Measurements from ENCODE around the gene CDH5.
"Not testable (repeated sequence)": the region's sequence is repeated elsewhere in the genome, so short reads cannot be mapped to it uniquely, and the experiment has no call there.

Gene CDH5

GRCh38 chr16:66366433-66367299 is at the start of gene CDH5:
TSS of gene CDH5 (plus strand) at chr16:66366691. CDS start at chr16:66379338, 12,647 bp downstream.
- H3K4me3 Mint-ChIP-seq, result no peak within 1 kb of the TSS
- ATAC-seq (ENCODE audit: low read depth) (no peak), DNase-seq (ENCODE audit: low spot score in 2 of 2) (no peak)
- no peaks in the 10 kb centered on the region for H3K9me3 Mint-ChIP-seq
- H3K36me3 Mint-ChIP-seq, result no peaks in the 10 kb centered on the region
- H3K4me1 Mint-ChIP-seq, result peaks cover 6% of the 10 kb centered on the region
- H3K27ac Mint-ChIP-seq, result no peak within 1 kb of the TSS
- peaks cover 24% of the 10 kb centered on the region for H3K27me3 Mint-ChIP-seq

GRCh38 chr16:66318505-66318904 is 48.0 kb upstream of the CDH5 start:
- no peak overlapping the region for H3K4me3 Mint-ChIP-seq
- no peaks in the 10 kb centered on the region for H3K36me3 Mint-ChIP-seq
- peaks cover 3% of the 10 kb centered on the region for H3K4me1 Mint-ChIP-seq
- ATAC-seq (ENCODE audit: low read depth) (no peak), DNase-seq (ENCODE audit: low spot score in 2 of 2) (no peak)
- H3K9me3 Mint-ChIP-seq, result no peaks in the 10 kb centered on the region
- H3K27me3 Mint-ChIP-seq, result peaks cover 18% of the 10 kb centered on the region
- H3K27ac Mint-ChIP-seq, result no peak overlapping the region

- no peak for ATAC-seq (ENCODE audit: low read depth)
- Mint-ChIP-seq H3K4me3 (no peak overlapping the region), H3K27ac (no peak overlapping the region), H3K36me3 (no peaks in the 10 kb centered on the region), H3K4me1 (peaks cover 3% of the 10 kb centered on the region), H3K27me3 (peaks cover 19% of the 10 kb centered on the region), H3K9me3 (no peaks in the 10 kb centered on the region)
- DNase-seq (ENCODE audit: low spot score in 2 of 2), result no peak
These were observed 45.7 kb upstream of the CDH5 start for GRCh38 chr16:66320774-66321173.

- DNase-seq (ENCODE audit: low spot score in 2 of 2), result no peak
- H3K27ac Mint-ChIP-seq, result no peak overlapping the region
- no peaks in the 10 kb centered on the region for H3K9me3 Mint-ChIP-seq
- no peak for ATAC-seq (ENCODE audit: low read depth)
- peaks cover 19% of the 10 kb centered on the region for H3K27me3 Mint-ChIP-seq
- peaks cover 3% of the 10 kb centered on the region for H3K4me1 Mint-ChIP-seq
- H3K36me3 Mint-ChIP-seq, result no peaks in the 10 kb centered on the region
- no peak overlapping the region for H3K4me3 Mint-ChIP-seq
These were observed 44.3 kb upstream of the CDH5 start for GRCh38 chr16:66322174-66322573.

- peaks cover 3% of the 10 kb centered on the region for H3K4me1 Mint-ChIP-seq
- no peaks in the 10 kb centered on the region for H3K36me3 Mint-ChIP-seq
- H3K27me3 Mint-ChIP-seq, result peaks cover 8% of the 10 kb centered on the region
- ATAC-seq (ENCODE audit: low read depth) (no peak), DNase-seq (ENCODE audit: low spot score in 2 of 2) (no peak)
- no peaks in the 10 kb centered on the region for H3K9me3 Mint-ChIP-seq
- no peak overlapping the region for H3K27ac Mint-ChIP-seq
- no peak overlapping the region for H3K4me3 Mint-ChIP-seq
These were observed 41.5 kb upstream of the CDH5 start for GRCh38 chr16:66324815-66325515.

GRCh38 chr16:66325717-66326376 is 40.6 kb upstream of the CDH5 start:
- no peak for ATAC-seq (ENCODE audit: low read depth)
- Mint-ChIP-seq H3K4me3 (no peak overlapping the region), H3K27ac (no peak overlapping the region), H3K36me3 (no peaks in the 10 kb centered on the region), H3K4me1 (peaks cover 3% of the 10 kb centered on the region), H3K27me3 (peaks cover 9% of the 10 kb centered on the region), H3K9me3 (peaks cover 1% of the 10 kb centered on the region)
- no peak for DNase-seq (ENCODE audit: low spot score in 2 of 2)

GRCh38 chr16:66326991-66327513 is 39.4 kb upstream of the CDH5 start:
- Mint-ChIP-seq H3K36me3 (no peaks in the 10 kb centered on the region), H3K27me3 (peaks cover 7% of the 10 kb centered on the region), H3K4me1 (no peaks in the 10 kb centered on the region), H3K27ac (no peak overlapping the region), H3K9me3 (peaks cover 7% of the 10 kb centered on the region), H3K4me3 (no peak overlapping the region)
- DNase-seq (ENCODE audit: low spot score in 2 of 2), result no peak
- ATAC-seq (ENCODE audit: low read depth), result no peak

GRCh38 chr16:66328282-66328681 is 38.2 kb upstream of the CDH5 start:
- Mint-ChIP-seq H3K27ac (no peak overlapping the region), H3K36me3 (no peaks in the 10 kb centered on the region), H3K9me3 (peaks cover 7% of the 10 kb centered on the region), H3K27me3 (peaks cover 12% of the 10 kb centered on the region), H3K4me3 (no peak overlapping the region), H3K4me1 (no peaks in the 10 kb centered on the region)
- DNase-seq (ENCODE audit: low spot score in 2 of 2) (no peak), ATAC-seq (ENCODE audit: low read depth) (no peak)

- H3K27me3 Mint-ChIP-seq, result peaks cover 14% of the 10 kb centered on the region
- H3K4me1 Mint-ChIP-seq; H3K4me3 Mint-ChIP-seq; H3K9me3 Mint-ChIP-seq; ATAC-seq (ENCODE audit: low read depth); DNase-seq (ENCODE audit: low spot score in 2 of 2); H3K36me3 Mint-ChIP-seq; H3K27ac Mint-ChIP-seq: not testable (repeated sequence)
These were observed 35.0 kb upstream of the CDH5 start for GRCh38 chr16:66331464-66331863.

GRCh38 chr16:66332634-66333610 is 33.6 kb upstream of the CDH5 start:
- Mint-ChIP-seq H3K9me3 (peaks cover 8% of the 10 kb centered on the region), H3K27ac (no peak overlapping the region), H3K4me3 (no peak overlapping the region), H3K4me1 (no peaks in the 10 kb centered on the region), H3K36me3 (no peaks in the 10 kb centered on the region), H3K27me3 (peaks cover 17% of the 10 kb centered on the region)
- ATAC-seq (ENCODE audit: low read depth) (no peak), DNase-seq (ENCODE audit: low spot score in 2 of 2) (no peak)

GRCh38 chr16:66334853-66335574 is 31.5 kb upstream of the CDH5 start:
- Mint-ChIP-seq H3K27me3 (peaks cover 17% of the 10 kb centered on the region), H3K36me3 (no peaks in the 10 kb centered on the region), H3K27ac (no peak overlapping the region), H3K4me1 (no peaks in the 10 kb centered on the region), H3K9me3 (peaks cover 8% of the 10 kb centered on the region), H3K4me3 (no peak overlapping the region)
- ATAC-seq (ENCODE audit: low read depth) (no peak), DNase-seq (ENCODE audit: low spot score in 2 of 2) (no peak)

- Mint-ChIP-seq H3K36me3 (no peaks in the 10 kb centered on the region), H3K4me1 (no peaks in the 10 kb centered on the region), H3K27ac (no peak overlapping the region), H3K4me3 (no peak overlapping the region), H3K27me3 (peaks cover 16% of the 10 kb centered on the region), H3K9me3 (peaks cover 7% of the 10 kb centered on the region)
- ATAC-seq (ENCODE audit: low read depth) (no peak), DNase-seq (ENCODE audit: low spot score in 2 of 2) (no peak)
These were observed 30.7 kb upstream of the CDH5 start for GRCh38 chr16:66335704-66336329.
